Measurements from ENCODE around the gene CLIC3.

CLIC3 gene

DNA sequence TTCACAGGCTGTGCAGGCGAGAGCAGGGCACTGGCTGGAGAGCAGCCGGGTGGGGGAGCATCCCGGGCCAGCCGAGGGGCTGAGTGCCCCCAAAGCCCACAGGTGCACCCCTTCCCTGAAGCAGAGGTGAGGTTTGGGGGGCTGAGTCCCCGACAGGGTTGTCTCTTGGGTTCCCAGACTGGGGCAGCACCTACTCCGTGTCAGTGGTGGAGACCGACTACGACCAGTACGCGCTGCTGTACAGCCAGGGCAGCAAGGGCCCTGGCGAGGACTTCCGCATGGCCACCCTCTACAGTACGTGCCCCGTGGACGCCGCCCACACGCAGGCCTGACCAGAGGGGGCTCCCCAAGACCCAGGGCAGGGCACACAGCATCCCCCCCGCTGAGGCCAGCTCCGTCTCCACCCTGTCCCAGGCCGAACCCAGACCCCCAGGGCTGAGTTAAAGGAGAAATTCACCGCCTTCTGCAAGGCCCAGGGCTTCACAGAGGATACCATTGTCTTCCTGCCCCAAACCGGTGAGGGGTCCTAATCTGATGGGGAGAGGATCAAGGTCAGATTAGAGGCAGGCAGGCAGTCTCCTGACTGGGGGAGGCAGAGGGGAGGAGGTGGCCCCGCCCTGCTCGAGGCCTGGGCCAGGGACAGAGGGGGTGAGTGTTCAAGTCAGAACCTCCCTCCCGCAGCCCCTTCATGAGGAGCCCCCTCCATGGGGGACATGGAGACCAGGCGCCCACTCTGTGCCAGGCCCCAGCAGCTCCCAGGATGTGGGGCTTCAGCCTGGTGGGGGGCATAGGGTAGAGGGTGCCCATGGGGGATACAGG, 16.4 kb downstream of the CLIC3 start:
- no peak for DNase-seq

DNA sequence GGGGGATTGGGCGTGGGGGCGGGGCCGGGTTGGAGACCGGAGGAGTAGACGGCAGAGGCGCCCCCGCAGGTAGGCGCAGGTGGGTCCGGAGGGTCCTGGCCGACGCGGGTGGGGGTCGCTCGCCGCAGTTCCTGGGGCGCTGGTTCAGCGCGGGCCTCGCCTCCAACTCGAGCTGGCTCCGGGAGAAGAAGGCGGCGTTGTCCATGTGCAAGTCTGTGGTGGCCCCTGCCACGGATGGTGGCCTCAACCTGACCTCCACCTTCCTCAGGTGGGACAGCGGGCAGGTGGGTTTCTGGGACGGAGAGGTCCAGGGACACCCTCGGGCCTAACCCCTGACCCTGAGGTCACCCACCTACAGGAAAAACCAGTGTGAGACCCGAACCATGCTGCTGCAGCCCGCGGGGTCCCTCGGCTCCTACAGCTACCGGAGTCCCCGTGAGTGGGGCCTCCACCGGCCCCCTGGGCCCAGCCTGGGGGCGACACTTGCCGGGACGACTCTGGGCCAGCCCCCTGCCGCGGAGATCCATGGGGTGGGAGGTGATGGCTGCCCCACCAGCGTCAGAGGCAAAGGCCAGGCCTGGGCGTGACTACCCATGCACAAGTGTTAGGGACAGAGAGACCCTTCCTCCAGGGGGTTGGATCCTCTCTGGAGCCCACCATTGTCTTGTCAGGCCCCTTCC, 17.4 kb downstream of the CLIC3 start:
- no peak for DNase-seq

- no peak for DNase-seq
These were observed 18.1 kb downstream of the CLIC3 start for GRCh38 chr9:136978073-136978864.

GRCh38 chr9:136977649-136978072, 18.7 kb downstream of the CLIC3 start:
- DNase-seq: no peak

DNA sequence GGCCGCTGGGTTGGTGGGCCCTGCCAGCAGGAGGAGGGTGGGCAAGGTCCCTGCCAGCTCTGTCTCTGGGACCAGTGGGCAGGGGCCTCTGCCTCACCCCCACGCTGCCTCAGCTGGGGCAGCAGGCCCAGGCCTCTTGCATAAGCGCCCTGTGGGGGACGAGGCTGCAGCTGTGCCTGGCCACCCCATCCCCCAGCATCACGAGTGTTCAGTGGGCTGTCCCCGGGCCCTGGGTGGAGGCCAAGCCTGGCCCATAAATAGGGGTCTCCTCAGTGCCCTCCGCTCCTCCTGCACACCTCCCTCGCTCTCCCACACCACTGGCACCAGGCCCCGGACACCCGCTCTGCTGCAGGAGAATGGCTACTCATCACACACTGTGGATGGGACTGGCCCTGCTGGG, 19.1 kb downstream of the CLIC3 start, which contains the start of gene PTGDS:
TSS of gene PTGDS (plus strand) at position 282 of the 400 bp plus-strand sequence. CDS start at position 357, 75 bp downstream.
- no peak for DNase-seq

DNA sequence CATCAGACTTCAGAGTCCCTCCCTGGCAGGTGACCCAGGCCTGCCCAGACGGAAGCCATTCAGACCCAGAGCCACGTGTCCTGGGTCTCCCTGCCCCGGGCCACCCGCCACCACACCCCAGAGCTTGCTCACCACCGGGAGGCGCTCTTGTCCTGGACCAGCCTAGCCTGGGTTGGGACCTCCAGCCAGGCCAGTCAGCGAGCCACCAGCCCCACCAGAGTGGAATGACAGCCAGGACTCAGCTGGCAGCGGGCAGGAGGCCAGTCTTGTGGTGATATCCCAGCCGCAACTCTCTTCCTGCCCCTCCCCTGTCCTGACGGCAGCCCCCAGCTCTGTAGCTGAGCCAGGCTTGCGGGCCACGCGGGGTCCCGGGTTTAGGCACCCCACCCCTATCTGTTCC, 20.7 kb downstream of the CLIC3 start:
- no peak for DNase-seq

GRCh38 chr9:136974817-136975535, 21.4 kb downstream of the CLIC3 start:
- no peak for DNase-seq

GRCh38 chr9:136973618-136974617, 22.4 kb downstream of the CLIC3 start:
- no peak for DNase-seq

- no peak for DNase-seq
These were observed 23.6 kb downstream of the CLIC3 start for GRCh38 chr9:136972743-136973142.

DNA sequence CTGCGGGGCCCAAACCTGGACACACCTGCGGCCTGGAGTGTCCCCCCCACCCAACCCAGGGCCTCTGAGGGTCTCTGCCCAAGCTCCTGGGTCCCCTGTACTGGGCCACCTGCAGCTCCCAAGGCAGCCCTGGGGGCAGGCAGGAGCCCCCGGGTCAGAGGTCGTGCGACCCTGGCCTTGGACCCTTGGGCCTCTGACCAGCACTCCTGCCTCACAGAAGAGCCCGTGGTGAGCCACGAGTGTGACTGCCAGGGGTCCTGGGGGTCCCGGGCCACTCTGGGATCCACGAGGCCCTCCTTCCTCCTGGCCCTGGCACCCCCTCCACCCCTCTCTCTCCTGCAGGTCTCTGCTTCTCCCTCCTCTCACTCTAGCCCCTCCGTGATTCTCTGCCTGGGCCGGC, 24.0 kb downstream of the CLIC3 start:
- no peak for DNase-seq

- no peak for DNase-seq
These were observed 24.6 kb downstream of the CLIC3 start for GRCh38 chr9:136971746-136972145.

- DNase-seq: no peak
These were observed 26.0 kb downstream of the CLIC3 start for GRCh38 chr9:136970361-136970760.

DNA sequence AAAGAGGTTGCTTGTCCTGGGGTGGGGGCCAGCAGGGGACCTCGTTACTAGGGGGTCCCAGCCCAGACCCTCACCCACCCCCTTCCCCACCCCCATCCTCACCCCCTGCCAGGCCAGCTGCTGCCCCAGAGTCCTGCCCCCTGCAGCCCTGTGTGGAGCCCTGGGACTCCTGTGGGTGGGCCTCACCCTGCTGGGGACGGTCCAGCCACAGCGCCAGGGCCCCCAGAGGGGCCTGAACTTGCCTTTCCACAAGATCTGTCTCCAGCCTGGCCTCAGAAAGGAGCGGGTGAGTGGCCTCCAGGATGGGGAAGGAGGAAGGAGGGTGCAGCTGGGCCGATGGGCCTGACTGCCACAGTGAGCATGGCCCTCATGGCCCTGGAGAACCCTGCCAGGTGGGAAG, 26.6 kb downstream of the CLIC3 start:
- DNase-seq: no peak

DNA sequence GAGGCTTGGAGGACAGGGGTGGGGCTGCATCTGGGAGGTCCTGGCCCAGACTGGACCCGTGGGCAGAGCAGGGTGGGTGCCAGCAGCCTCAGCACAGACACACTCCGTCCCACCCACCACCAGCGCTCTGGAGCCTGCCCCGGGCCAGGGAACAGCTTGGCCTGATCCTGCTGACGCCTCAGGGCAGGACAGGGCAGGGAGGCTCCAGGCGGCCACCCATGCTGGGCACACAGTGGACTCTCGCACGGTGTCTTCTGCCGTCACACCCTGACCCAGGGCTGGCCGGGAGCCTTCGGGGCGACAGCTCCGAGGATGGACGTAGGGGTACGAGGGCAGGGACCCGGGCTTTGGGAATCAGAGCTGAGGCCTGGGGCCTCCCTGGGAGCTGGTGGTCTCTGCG, 27.2 kb downstream of the CLIC3 start:
- DNase-seq: no peak

- no peak for DNase-seq
These were observed 27.8 kb downstream of the CLIC3 start for GRCh38 chr9:136968333-136969127.

DNA sequence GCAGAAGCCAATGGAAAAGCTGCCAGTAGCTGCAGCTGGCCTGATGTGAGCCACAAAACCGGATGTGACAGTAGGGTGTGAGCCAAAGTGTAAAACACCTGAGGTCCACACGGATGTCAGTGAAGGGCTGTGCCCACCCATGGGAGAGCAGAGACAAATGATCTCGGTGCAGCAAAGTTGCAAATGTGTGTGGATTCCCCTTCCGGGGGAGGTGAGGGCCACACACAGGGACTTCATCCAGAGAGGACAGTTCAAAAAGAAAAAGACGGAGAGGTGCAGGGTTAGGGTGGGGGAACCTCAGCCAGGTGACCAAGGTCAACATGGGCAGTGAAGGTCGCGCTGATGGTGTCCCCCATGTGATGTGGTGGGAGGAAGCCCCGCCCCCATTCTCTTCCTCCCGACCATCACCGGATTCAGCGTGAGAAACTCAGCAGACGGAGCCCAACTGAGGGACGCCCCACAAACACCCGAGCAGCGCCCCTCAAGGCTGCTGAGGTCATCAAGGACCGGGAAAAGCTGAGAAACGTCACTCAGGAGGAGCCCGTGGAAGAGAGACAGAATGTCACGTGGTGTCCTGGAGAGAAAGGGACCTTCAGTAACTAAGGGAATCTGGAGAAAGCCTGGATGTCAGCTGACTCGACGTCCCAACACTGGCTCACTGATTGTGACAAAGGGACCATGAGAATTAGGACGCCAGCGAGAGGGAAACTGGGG, 30.4 kb downstream of the CLIC3 start:
- no peak for DNase-seq

- no peak for DNase-seq
These were observed 31.4 kb downstream of the CLIC3 start for GRCh38 chr9:136964833-136965422.

GRCh38 chr9:136964171-136964689, 32.1 kb downstream of the CLIC3 start:
- DNase-seq: no peak

DNA sequence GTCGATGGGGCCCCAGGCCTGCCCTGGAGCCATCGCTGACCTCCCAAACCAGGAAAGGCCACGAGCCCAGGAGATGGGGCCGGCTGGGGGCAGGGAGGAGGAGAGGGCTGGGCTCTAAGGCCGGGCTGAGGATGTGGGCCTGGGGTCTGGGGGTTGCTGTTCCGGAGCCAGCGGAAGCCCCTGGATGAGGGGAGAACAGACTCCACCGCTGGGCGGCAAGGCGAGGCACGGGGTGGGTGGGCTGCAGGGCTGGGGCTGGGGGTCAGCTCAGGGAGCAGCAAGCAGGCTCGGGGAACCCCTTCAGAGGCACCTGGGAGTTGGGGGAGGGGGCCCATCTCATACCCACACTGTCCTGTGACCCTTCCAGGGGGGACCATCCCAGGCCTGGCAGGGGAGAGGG, 32.6 kb downstream of the CLIC3 start:
- DNase-seq: no peak
